NCI-H2227 (cell line): ENCODE results near the gene CYP21A2.

Experiments
- DNase-seq: peaks from one replicate; lab custom pipeline; 2025; ENCODE audit not compliant: unreplicated experiment; lab: John Stamatoyannopoulos, UW

CYP21A2 gene

GRCh38 chr6:32081168-32081990 is 43.2 kb downstream of the CYP21A2 start:
- no peak for DNase-seq

DNA sequence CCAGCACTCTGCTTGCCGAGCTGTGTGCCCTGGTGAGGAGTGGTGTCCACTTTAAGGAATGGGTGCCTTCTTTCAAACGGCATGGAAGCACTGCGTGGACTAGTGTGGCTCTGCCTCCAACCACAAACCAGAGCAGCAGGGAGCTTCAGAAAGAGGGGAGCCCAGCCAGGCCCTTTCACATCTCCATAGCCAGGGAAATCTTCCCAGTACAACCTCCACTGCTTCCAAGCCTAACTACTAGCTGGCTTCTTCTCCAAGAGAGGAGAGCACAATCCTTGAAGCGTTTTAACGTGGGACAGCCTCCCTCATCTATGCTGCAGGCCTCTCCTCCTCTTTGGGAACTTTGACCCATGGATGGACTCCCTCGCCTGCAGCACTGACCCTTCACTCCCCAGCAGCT is 44.3 kb downstream of the CYP21A2 start:
- no peak for DNase-seq

GRCh38 chr6:32082935-32083334 is 44.7 kb downstream of the CYP21A2 start:
- no peak for DNase-seq

DNA sequence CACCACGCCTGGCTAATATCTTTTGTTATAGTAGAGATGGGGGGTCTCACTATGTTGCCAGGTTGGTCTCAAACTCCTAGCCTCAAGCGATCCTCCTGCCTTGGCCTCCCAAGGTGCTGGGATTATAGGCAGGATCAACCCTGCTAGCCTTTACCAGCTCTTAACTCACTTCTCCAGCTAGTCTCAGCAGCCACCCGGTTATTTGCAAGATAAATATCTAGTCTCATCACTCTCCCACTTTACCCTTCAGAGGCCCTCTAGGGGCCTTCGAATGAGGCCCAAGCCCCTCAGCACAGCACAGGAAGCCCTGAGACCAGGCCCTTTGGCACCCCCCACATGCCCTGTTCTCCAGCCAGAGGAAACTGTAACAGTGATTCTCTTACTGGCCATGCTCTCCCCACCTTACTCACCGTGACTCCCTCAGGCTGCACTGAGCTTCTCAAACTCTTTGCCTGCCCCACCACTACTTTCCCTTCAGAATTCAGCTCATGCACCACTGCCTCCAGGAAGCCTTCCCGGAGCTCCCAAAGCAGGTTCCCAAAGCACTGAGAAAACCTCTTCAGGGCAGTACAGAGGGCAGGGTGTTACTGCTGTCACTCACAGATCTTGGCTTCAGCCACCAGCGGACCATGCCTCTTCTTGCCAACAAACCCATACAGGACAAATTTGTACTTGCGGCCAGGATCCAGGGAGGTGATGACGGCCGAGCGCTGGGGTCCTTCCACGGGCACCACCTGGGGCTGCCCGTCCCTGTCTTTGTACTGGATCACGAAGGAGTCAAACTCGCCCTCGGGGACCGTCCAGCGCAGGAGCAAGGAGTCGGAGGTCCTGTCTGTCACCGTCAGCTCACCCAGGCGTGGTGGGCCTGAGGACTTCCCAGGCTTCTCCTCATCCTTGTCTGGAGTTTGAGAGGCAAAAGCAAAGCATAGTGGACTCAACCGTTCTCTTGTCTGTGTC is 45.9 kb downstream of the CYP21A2 start:
- no peak for DNase-seq

DNA sequence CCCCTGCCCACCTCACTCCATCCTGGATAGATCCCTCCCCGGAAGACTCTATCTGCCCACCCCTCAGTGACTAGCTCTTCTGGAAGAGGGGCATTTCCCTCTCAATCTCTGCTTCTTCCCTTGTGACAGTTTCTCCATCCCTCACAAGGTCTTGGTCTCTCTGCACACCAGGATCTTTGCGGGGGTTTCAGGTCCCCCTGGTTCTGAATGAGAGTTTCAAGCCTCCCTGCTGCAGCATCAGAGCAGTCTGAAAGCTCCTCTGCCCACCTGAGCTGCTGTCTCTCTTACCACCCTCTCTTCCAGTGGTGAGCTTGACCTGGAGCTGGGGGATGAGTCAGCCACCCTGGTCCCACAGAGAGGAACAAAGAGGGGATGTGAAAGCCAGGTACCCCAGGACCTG is 46.6 kb downstream of the CYP21A2 start:
- no peak for DNase-seq

GRCh38 chr6:32085759-32086459 is 47.7 kb downstream of the CYP21A2 start:
- no peak for DNase-seq

DNA sequence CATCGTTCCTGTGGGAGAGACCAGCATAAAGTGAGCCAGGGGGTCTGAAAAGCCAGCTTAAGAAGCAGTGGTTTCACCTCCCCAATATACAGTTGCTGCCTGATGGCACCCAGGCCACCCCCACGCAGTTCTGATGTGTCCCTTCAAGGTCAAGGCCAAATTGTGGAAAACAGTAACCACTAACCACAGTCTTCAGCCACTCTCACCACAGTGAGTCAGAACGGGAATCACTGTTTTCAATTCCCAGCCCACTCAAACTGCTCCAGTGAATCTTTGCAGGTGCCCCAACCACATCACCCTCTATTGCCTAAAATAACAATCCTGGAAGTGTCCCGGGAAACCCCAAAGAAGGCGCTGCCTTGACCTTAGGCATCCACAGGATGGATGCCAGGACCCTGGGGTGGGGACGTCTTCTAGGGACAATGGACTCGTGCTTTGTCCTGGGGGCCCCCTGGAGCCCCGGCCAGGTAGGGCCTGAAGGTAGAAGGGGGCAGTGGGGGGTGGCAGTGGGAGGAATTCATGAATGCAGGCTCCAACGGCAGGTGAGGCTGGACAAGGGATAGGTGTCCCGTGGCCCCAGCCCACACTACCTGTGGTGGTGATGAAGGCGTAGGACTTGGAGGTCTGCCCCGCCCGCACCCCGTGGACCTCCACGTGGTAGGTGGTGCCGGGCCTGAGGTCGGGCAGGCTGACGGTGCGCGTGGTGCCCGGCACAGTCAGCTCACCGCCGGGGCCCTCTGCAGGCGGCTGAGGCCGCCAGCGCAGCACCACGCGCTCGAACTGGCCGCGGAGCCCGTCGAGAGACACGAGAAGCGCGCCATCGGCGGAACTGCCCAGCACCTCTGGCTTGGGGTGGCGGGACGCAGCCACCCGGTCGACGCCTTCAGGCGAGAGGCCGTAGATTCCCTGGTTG is 48.7 kb downstream of the CYP21A2 start:
- no peak for DNase-seq

DNA sequence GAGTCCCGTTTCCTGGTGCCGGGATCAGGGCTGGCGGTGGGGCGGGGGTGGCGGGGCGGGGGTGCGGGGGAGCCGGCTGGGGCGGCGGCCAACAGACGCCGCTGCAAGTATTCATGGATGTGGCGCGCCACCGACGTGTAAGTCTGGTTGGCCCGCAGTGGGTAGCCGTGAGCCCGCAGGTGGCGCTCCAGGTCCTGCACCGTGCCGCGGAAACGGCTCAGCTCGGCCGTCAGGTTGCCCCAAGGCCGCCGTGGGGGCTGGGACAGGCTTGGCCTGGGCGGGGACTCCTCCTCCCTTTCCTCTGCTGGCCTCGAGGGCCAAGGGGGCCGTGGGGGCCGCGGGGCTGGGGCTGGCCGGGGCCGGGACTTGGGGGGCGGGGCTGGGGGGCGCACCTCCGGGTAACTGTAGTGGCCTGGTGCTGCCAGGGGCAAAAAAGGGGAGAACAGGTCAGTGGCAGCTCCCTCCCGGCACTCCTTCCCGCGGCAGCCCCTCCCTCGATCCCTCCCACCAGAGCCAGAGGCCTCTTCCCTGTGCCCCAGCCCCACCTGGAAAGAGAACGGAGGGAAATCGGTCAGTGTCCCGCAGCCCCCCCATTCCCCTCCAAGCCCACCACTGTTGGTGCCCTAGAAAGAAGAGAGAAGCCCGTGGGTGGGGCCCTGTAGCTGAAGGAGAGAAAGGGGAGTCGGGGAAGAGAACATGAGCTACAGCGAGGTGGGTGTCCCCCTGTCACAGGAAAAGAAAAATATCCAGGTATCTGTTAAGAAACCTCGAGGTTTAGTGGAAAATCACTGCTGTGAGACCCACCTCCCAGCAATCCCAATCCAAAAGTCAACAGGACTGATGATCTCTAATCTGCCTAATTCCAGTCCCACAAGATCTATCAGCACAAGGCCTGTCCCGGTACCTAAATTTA is 49.6 kb downstream of the CYP21A2 start:
- DNase-seq, result no peak

GRCh38 chr6:32088487-32089049 is 50.4 kb downstream of the CYP21A2 start:
- no peak for DNase-seq

DNA sequence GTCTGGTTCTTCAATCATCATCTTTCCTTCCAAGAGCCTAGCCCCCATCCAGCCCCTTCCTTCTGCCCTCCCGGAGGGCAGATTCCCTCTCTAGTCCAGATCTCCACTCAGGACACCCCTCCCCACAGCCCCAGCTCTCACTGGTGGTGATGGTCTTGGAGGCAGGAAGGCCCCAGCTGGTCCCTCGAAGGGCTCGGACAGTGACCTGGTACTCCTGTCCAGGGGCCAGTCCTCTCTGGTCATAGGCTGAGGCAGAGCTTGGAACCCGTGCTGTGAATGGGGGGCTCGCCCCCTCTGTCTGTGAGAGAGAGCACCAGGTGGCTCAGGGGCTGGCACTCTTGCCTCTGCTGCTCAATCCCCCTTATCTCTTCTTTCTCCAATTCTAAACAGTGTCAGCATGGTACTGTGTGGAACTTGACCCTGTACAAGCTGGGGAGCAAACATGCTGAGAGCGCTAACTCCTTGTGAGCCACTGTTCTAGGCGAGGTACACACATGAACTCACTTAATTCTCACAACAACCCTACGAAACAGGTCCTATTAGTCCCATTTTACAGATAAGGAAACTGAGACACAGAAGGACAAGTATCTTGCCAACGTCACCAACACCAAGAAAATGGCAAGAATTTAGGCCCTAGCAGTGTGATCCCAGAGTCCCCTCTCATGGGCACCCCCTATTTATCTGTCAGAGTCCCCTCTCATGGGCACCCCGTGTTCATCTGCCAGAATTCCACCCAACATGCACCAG is 51.0 kb downstream of the CYP21A2 start:
- no peak for DNase-seq
